RWPE2 (cell line): ENCODE data around the gene ZNF283.
"Not testable (repeated sequence)": the region's sequence is repeated elsewhere in the genome, so short reads cannot be mapped to it uniquely, and the experiment has no call there.

Experiments
- ATAC-seq: fragments of 200-7000 bp; cut with Tn5 transposase; 3 replicates; pipeline ENCODE4 v1.9.1; 2021; ENCODE audit warnings: low read depth
- DNase-seq: peaks from one replicate; pipeline ENCODE4 v3.0.0-alpha.2; 2020; ENCODE audit warnings: low spot score
- H3K27ac ChIP-seq: fragments of 450-650 bp; 2 replicates; pipeline ENCODE4 v1.5.1; 2017; ENCODE audit warnings: mild to moderate bottlenecking; ENCODE audit not compliant: poor library complexity, severe bottlenecking
- H3K27me3 ChIP-seq: fragments of 250-450 bp; sonication (Bioruptor Pico); 2 replicates; pipeline ENCODE4 v1.5.1; 2021; ENCODE audit warnings: mild to moderate bottlenecking, moderate library complexity; ENCODE audit not compliant: insufficient read depth, poor library complexity, severe bottlenecking
- H3K36me3 ChIP-seq: fragments of 250-450 bp; sonication (Bioruptor Pico); 2 replicates; pipeline ENCODE4 v1.5.1; 2020; ENCODE audit warnings: low read depth, mild to moderate bottlenecking, moderate library complexity
- H3K4me1 ChIP-seq: fragments of 250-450 bp; sonication (Bioruptor Pico); 2 replicates; pipeline ENCODE4 v1.5.1; 2021; ENCODE audit warnings: mild to moderate bottlenecking, moderate library complexity; ENCODE audit not compliant: insufficient read depth, poor library complexity, severe bottlenecking
- H3K4me3 ChIP-seq: fragments of 250-450 bp; sonication (Bioruptor Pico); 2 replicates; pipeline ENCODE4 v1.5.1; 2021; ENCODE audit warnings: mild to moderate bottlenecking, moderate library complexity; ENCODE audit not compliant: severe bottlenecking
- H3K9me3 ChIP-seq: fragments of 250-450 bp; sonication (Bioruptor Pico); 2 replicates; pipeline ENCODE4 v1.5.1; 2021; ENCODE audit warnings: mild to moderate bottlenecking, moderate library complexity; ENCODE audit not compliant: severe bottlenecking
- CTCF ChIP-seq: fragments of 450-650 bp; IDR thresholded peaks from one replicate; pipeline ENCODE4 v1.5.1; 2017; ENCODE audit warnings: mild to moderate bottlenecking, moderate library complexity; ENCODE audit not compliant: poor library complexity, severe bottlenecking

ZNF283 gene

GRCh38 chr19:43847884-43848283 is 20.8 kb downstream of the ZNF283 start:
- Histone ChIP-seq H3K36me3 (peaks cover 52% of the 10 kb centered on the region), H3K27ac (no peak overlapping the region), H3K9me3 (peaks cover 39% of the 10 kb centered on the region), H3K4me1 (no peaks in the 10 kb centered on the region), H3K4me3 (no peak overlapping the region), H3K27me3 (no peaks in the 10 kb centered on the region)
- ATAC-seq (no peak), DNase-seq (no peak)
- no peak for TF ChIP-seq CTCF

GRCh38 chr19:43848821-43849220 is 21.7 kb downstream of the ZNF283 start:
- H3K4me3 ChIP-seq: no peak overlapping the region
- no peaks in the 10 kb centered on the region for H3K27me3 ChIP-seq
- ATAC-seq: no peak
- no peak for TF ChIP-seq CTCF
- no peaks in the 10 kb centered on the region for H3K4me1 ChIP-seq
- peaks cover 43% of the 10 kb centered on the region for H3K36me3 ChIP-seq
- H3K9me3 ChIP-seq: peaks cover 37% of the 10 kb centered on the region
- no peak overlapping the region for H3K27ac ChIP-seq
- no peak for DNase-seq

- Histone ChIP-seq H3K27ac (no peak overlapping the region), H3K9me3 (peaks cover 28% of the 10 kb centered on the region), H3K4me1 (no peaks in the 10 kb centered on the region), H3K27me3 (no peaks in the 10 kb centered on the region), H3K36me3 (no peaks in the 10 kb centered on the region), H3K4me3 (no peak overlapping the region)
- TF ChIP-seq CTCF: no peak
- no peak for DNase-seq
- ATAC-seq: no peak
These were observed 31.1 kb downstream of the ZNF283 start for GRCh38 chr19:43858174-43858573.

- not testable (repeated sequence) for H3K27ac ChIP-seq, ATAC-seq
These were observed 39.8 kb downstream of the ZNF283 start for GRCh38 chr19:43866923-43867322.

GRCh38 chr19:43872547-43873336 is 45.6 kb downstream of the ZNF283 start:
- DNase-seq: no peak
- Histone ChIP-seq H3K9me3 (peaks cover 41% of the 10 kb centered on the region), H3K36me3 (no peaks in the 10 kb centered on the region), H3K4me1 (no peaks in the 10 kb centered on the region), H3K4me3 (no peak overlapping the region), H3K27ac (no peak overlapping the region), H3K27me3 (no peaks in the 10 kb centered on the region)
- no peak for ATAC-seq
- TF ChIP-seq CTCF: no peak

More at GRCh38 chr19:43866923-43867322, 39.8 kb downstream of the ZNF283 start:
- H3K36me3 ChIP-seq, H3K4me3 ChIP-seq, H3K27me3 ChIP-seq, H3K4me1 ChIP-seq, DNase-seq: not testable (repeated sequence)
- H3K9me3 ChIP-seq: peaks cover 18% of the 10 kb centered on the region
